Fibroblast of pulmonary artery (primary cell): Measurements from ENCODE around the gene SPTLC3.

Source experiments
- DNase-seq: peaks from one replicate; pipeline ENCODE4 v3.0.0-alpha.2; 2010; ENCODE audit warnings: low read depth
- H3K4me3 ChIP-seq: replicated peaks from 2 replicates; pipeline ENCODE4 v1.5.1; 2011; ENCODE audit warnings: low read depth, mild to moderate bottlenecking, control low read depth, low read length, moderate library complexity
- TF ChIP-seq, protein P1 (sequence below): IDR thresholded peaks from 2 replicates; pipeline ENCODE4 v1.5.1; 2011; ENCODE audit warnings: mild to moderate bottlenecking, control low read depth, low read length, inconsistent platforms; ENCODE audit errors: missing control alignments

Gene SPTLC3

DNA sequence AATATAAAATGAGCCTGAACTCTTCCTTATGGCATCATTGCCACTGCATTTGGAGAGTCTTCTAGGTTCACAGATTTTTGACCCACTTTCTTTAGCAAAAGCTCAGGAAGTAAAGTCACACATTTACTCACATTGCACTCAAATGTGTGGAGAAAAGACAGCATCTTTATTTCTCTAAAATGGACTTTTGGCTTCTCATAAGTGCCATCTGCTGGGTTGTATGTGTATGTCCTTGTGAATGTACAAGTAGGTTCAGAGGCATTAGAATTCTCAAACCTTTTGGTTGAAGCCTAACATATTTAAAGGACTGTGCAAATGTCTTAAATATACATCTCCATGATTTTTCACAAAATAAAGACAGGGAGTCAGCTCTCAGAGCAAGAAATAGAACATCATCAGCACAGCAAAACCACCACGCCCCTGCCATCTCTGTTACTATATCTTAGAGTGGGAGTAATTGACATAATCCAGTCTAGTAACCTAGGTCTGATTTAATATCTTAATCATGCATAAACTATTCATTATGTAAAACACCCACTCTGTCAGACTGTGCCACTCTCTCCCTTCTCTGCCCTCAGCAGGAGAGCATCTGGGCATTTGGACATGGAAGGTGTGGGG lies 42.2 kb upstream of the SPTLC3 start:
- TF ChIP-seq, protein P1, sequence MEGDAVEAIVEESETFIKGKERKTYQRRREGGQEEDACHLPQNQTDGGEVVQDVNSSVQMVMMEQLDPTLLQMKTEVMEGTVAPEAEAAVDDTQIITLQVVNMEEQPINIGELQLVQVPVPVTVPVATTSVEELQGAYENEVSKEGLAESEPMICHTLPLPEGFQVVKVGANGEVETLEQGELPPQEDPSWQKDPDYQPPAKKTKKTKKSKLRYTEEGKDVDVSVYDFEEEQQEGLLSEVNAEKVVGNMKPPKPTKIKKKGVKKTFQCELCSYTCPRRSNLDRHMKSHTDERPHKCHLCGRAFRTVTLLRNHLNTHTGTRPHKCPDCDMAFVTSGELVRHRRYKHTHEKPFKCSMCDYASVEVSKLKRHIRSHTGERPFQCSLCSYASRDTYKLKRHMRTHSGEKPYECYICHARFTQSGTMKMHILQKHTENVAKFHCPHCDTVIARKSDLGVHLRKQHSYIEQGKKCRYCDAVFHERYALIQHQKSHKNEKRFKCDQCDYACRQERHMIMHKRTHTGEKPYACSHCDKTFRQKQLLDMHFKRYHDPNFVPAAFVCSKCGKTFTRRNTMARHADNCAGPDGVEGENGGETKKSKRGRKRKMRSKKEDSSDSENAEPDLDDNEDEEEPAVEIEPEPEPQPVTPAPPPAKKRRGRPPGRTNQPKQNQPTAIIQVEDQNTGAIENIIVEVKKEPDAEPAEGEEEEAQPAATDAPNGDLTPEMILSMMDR, result peak; percentile 60
- H3K4me3 ChIP-seq, result no peak overlapping the region
- DNase-seq, result peak; percentile 70

DNA sequence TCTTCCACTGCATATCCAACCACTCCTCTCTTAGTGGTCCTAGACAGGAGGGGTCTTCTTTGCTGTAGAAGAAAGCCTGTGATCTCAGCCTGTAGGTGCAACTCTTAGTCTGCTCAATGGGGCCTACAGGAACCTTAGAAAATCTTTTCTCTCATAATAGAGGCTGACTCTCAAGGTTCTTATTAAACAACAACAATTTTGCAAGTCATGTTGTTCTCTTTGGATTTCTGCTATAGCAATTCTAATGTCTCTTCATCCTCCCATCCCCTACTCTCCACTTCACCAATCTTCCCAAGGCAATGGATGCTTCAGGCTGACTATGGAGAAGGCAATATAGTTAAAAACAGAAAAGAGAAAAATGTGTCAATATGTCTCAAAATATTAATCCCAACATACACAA lies 40.8 kb upstream of the SPTLC3 start:
- no peak for DNase-seq
- TF ChIP-seq, protein P1, result no peak
- H3K4me3 ChIP-seq, result no peak overlapping the region

DNA sequence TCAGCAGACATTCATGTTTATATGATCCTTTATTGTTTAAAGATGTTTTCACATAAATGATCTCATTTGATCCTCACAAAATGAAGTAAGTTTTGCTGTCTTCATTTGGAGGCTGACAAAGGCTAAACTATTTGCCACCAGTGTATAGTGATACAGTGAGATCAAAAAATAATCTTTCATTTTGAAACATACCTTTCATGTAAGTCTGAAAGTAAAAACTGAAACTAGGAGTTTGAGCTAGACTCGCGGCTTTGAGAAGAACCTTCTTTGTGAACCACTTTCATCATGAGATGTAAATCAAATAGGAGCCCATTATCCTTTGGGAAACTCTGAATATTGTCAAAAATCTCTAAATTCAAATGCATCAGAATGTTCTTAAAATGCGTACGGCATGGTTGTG lies 40.3 kb upstream of the SPTLC3 start:
- DNase-seq, result no peak
- no peak overlapping the region for H3K4me3 ChIP-seq
- TF ChIP-seq, protein P1, result no peak

DNA sequence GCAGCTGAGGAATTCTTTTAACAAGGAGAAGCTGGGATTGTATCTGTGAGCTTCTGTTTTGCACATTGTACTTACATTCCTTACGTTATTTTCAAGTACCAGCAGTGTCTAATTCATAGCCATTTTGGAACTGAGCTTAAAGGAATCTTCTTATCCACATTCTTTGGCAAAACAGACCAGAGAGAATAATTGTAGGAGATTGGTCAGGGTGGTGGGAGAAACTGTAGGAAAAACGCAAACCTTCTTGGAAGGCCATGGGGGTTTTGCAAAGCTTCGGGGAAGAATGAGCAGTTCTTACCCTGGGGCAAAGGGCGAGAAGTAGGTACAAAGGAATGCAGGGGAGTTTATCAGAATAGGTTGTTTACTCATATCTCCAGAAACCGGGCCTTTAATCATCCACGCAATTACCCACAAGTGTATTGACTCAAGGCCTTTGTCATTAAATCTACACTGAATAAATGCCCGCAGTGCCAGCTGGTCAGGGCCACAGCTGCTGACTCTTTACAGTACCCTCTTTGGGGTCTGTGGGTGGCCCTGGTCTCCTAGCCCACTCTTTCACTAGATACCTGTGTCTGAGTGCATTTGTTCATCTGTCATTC lies 39.6 kb upstream of the SPTLC3 start:
- TF ChIP-seq, protein P1, result no peak
- no peak for DNase-seq
- no peak overlapping the region for H3K4me3 ChIP-seq

DNA sequence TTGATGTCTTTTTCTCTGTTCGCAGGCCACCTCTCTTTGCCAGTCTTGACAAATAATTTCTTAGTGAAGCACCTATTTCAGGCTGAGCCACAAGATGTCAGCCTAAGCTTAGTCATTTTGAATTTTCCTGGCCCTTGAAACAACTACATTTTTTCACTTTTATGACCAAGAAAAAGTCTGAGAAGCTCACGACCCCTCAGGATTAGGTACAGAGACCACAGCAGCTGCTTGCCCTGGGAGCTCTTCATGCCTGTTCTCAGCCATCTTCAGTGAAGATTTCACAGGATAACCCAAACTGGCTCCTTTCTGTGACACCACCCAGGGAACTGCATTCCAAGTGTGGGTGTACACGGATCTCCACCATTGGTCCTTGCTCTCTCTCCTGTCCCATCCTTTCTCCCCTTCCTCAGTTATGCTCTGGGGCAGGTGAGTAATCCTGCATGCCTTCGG lies 38.4 kb upstream of the SPTLC3 start:
- DNase-seq, result peak; percentile 74
- no peak overlapping the region for H3K4me3 ChIP-seq
- TF ChIP-seq, protein P1, result peak; percentile 61

DNA sequence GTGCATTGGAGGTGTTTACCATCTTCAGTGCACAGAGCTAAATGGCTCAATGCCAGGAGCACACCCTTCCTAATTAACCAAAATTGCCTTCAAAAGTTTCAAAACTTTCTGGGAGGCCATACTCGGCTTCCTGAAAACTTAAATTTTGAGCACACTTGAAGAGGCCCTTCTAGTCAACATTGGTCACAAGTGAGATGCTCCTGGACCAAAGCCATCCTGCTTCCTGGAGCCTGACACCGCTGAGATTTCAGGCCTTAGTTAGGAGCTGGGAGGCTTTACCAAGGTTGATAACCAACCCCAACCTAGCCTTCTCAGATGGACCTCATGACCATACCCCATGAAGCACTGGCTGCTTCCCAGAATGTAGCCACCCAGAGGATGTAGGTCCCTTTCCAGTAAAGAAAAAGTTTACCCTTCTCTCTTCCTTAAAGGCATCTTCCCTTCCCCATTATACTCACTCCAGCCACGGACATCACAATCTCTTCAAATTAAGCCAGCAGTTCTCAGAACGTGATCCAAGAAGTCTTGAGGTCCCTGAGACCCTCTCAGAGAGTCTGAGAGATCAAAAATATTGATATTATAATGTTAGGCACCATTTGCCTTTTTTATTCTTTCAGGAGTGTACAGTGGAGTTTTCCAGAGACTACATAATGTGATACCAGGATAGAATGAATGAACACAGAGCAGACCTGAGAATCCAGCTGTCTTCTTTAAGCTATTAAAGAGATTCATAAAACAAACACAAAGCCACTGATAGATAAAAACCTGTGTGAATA lies 32.8 kb upstream of the SPTLC3 start:
- TF ChIP-seq, protein P1, result no peak
- H3K4me3 ChIP-seq, result no peak overlapping the region
- DNase-seq, result no peak
